IMR-90 (cell line): ENCODE measurements around the gene EPHB6. TPM values are rescaled to one million over a fixed set of nuclear protein-coding genes. Genes with fewer than 3 reads are reported as not detected.
A peak's percentile ranks its signal among the peaks of the same experiment; 100 is the strongest.

Source experiments
- ATAC-seq: fragments of 200-7000 bp; cut with Tn5 transposase; 2 replicates; pipeline ENCODE4 v1.9.1; 2020; ENCODE audit warnings: low read depth, mild to moderate bottlenecking, moderate library complexity
- BruUV-seq: library from RNA; stranded (reverse); fragments of 400-500 nt; replicated peaks from 2 replicates; lab custom pipeline; 2021; lab: Mats Ljungman, UMichigan
- CTCF ChIA-PET: fragments of 300-600 bp; formaldehyde crosslinking; extraction: SDS; loops from one replicate; lab custom pipeline; 2021; ENCODE audit warnings: antibody characterized with exemption; lab: Yijun Ruan, JAX
- POLR2A ChIA-PET: fragments of 300-600 bp; sonication (Branson Sonifier 250); formaldehyde crosslinking; loops from one replicate; lab custom pipeline; 2022; ENCODE audit warnings: antibody characterized with exemption; ENCODE audit not compliant: unreplicated experiment; lab: Charles Lee
- DNase-seq: peaks from one replicate; pipeline ENCODE4 v3.0.0; 2013
- H2AFZ ChIP-seq: replicated peaks from 2 replicates; pipeline ENCODE3; 2013; ENCODE audit warnings: low read length, mild to moderate bottlenecking; ENCODE audit not compliant: poor library complexity
- H2AK5ac ChIP-seq: 2 replicates; pipeline ENCODE4 v1.6.1; 2013; ENCODE audit warnings: low read depth, low read length, inconsistent platforms
- H2AK9ac ChIP-seq: replicated peaks from 2 replicates; pipeline ENCODE3; 2013; ENCODE audit warnings: mild to moderate bottlenecking, low read depth, low read length, moderate library complexity; ENCODE audit not compliant: poor library complexity
- H2BK120ac ChIP-seq: 2 replicates; pipeline ENCODE4 v1.6.1; 2013; ENCODE audit warnings: low read depth, low read length, inconsistent platforms
- H2BK15ac ChIP-seq: 3 replicates; pipeline ENCODE4 v1.6.1; 2013; ENCODE audit warnings: low read depth, low read length, inconsistent platforms
- H2BK20ac ChIP-seq: 2 replicates; pipeline ENCODE4 v1.6.1; 2013; ENCODE audit warnings: low read depth, mild to moderate bottlenecking, inconsistent platforms, low read length, moderate library complexity
- H2BK5ac ChIP-seq: 2 replicates; pipeline ENCODE4 v1.6.1; 2013; ENCODE audit warnings: mild to moderate bottlenecking, low read depth, low read length, inconsistent platforms; ENCODE audit not compliant: poor library complexity, severe bottlenecking
- H3K14ac ChIP-seq: replicated peaks from 2 replicates; pipeline ENCODE4 v1.6.1; 2013; ENCODE audit warnings: low read depth, low read length, inconsistent platforms
- H3K18ac ChIP-seq: 2 replicates; pipeline ENCODE4 v1.6.1; 2013; ENCODE audit warnings: low read depth, low read length, control low read depth
- H3K23ac ChIP-seq: 2 replicates; pipeline ENCODE4 v1.6.1; 2013; ENCODE audit warnings: low read depth, low read length, inconsistent platforms
- H3K27ac ChIP-seq: 2 replicates; pipeline ENCODE4 v1.5.1; 2013; ENCODE audit warnings: mild to moderate bottlenecking, control low read depth, low read length; ENCODE audit not compliant: insufficient read depth
- H3K27me3 ChIP-seq: 2 replicates; pipeline ENCODE4 v1.6.1; 2013; ENCODE audit warnings: low read length; ENCODE audit not compliant: control insufficient read depth, insufficient read depth
- H3K36me3 ChIP-seq: 2 replicates; pipeline ENCODE4 v1.6.1; 2013; ENCODE audit warnings: low read length, mixed read lengths; ENCODE audit not compliant: control insufficient read depth, insufficient read depth
- H3K4ac ChIP-seq: 2 replicates; pipeline ENCODE4 v1.6.1; 2013; ENCODE audit warnings: low read depth, low read length, inconsistent platforms
- H3K4me1 ChIP-seq: 2 replicates; pipeline ENCODE4 v1.6.1; 2013; ENCODE audit warnings: low read length, mixed read lengths; ENCODE audit not compliant: control insufficient read depth, insufficient read depth
- H3K4me2 ChIP-seq: 2 replicates; pipeline ENCODE4 v1.6.1; 2013; ENCODE audit warnings: low read depth, mild to moderate bottlenecking, control low read depth, low read length, moderate library complexity
- H3K4me3 ChIP-seq: 2 replicates; pipeline ENCODE4 v1.5.1; 2013; ENCODE audit warnings: low read depth, mild to moderate bottlenecking, control low read depth, low read length, moderate library complexity; ENCODE audit not compliant: insufficient read depth
- H3K56ac ChIP-seq: 2 replicates; pipeline ENCODE4 v1.6.1; 2013; ENCODE audit warnings: low read length, inconsistent platforms; ENCODE audit not compliant: insufficient read depth; ENCODE audit errors: extremely low read depth
- H3K79me1 ChIP-seq, 2 experiments: 2 replicates each; pipeline ENCODE4 v1.6.1; 2013; ENCODE audit warnings: low read length in 2 of 2, inconsistent platforms in 1 of 2, low read depth in 1 of 2
- H3K9ac ChIP-seq: 2 replicates; pipeline ENCODE4 v1.6.1; 2013; ENCODE audit warnings: low read depth, low read length, control low read depth
- H3K9me1 ChIP-seq: 2 replicates; pipeline ENCODE4 v1.6.1; 2013; ENCODE audit warnings: low read length, inconsistent platforms; ENCODE audit not compliant: insufficient read depth
- H3K9me3 ChIP-seq: 2 replicates; pipeline ENCODE4 v1.6.1; 2013; ENCODE audit warnings: low read length; ENCODE audit not compliant: control insufficient read depth, insufficient read depth
- H4K20me1 ChIP-seq: 2 replicates; pipeline ENCODE4 v1.6.1; 2013; ENCODE audit warnings: low read length, inconsistent platforms; ENCODE audit not compliant: insufficient read depth
- H4K5ac ChIP-seq: 2 replicates; pipeline ENCODE4 v1.6.1; 2013; ENCODE audit warnings: mild to moderate bottlenecking, low read depth, low read length, control low read depth
- H4K8ac ChIP-seq, 2 experiments: 2 replicates each; pipeline ENCODE4 v1.6.1; 2013; ENCODE audit warnings: low read depth in 2 of 2, low read length in 2 of 2, control low read depth in 1 of 2, inconsistent platforms in 1 of 2
- H4K91ac ChIP-seq: 2 replicates; pipeline ENCODE4 v1.6.1; 2013; ENCODE audit warnings: low read depth, low read length, inconsistent platforms; ENCODE audit not compliant: insufficient read depth
- BHLHE40 ChIP-seq: fragments of 150-350 bp; IDR thresholded peaks from 2 replicates; pipeline ENCODE4 v1.6.1; 2016; ENCODE audit warnings: mild to moderate bottlenecking, low read depth, low read length
- CEBPB ChIP-seq: IDR thresholded peaks from 2 replicates; pipeline ENCODE4 v1.6.1; 2012; ENCODE audit warnings: low read depth, low read length, improper control_type of control experiment
- CHD1 ChIP-seq: IDR thresholded peaks from 2 replicates; pipeline ENCODE4 v1.6.1; 2012; ENCODE audit warnings: low read depth, low read length, improper control_type of control experiment
- FOS ChIP-seq: fragments of 150-350 bp; IDR thresholded peaks from 2 replicates; pipeline ENCODE4 v1.6.1; 2016; ENCODE audit warnings: low read depth, low read length
- MAFK ChIP-seq: IDR thresholded peaks from 2 replicates; pipeline ENCODE4 v1.6.1; 2012; ENCODE audit warnings: low read depth, low read length, improper control_type of control experiment
- MAZ ChIP-seq: IDR thresholded peaks from 2 replicates; pipeline ENCODE4 v1.6.1; 2012; ENCODE audit warnings: low read depth, mild to moderate bottlenecking, low read length, improper control_type of control experiment, moderate library complexity, borderline replicate concordance
- MXI1 ChIP-seq: IDR thresholded peaks from 2 replicates; pipeline ENCODE4 v1.6.1; 2012; ENCODE audit warnings: low read depth, mild to moderate bottlenecking, low read length, moderate library complexity, borderline replicate concordance
- NFE2L2 ChIP-seq: fragments of 150-350 bp; IDR thresholded peaks from 2 replicates; pipeline ENCODE4 v1.6.1; 2016; ENCODE audit warnings: low read depth, mild to moderate bottlenecking, low read length
- POLR2A ChIP-seq: IDR thresholded peaks from 2 replicates; pipeline ENCODE4 v1.6.1; 2012; ENCODE audit warnings: mild to moderate bottlenecking, low read depth, low read length
- RAD21 ChIP-seq: IDR thresholded peaks from 2 replicates; pipeline ENCODE4 v1.6.1; 2012; ENCODE audit warnings: low read length, improper control_type of control experiment
- RCOR1 ChIP-seq: IDR thresholded peaks from 2 replicates; pipeline ENCODE4 v1.6.1; 2012; ENCODE audit warnings: mild to moderate bottlenecking, low read length, improper control_type of control experiment; ENCODE audit not compliant: insufficient replicate concordance
- RFX5 ChIP-seq: IDR thresholded peaks from 2 replicates; pipeline ENCODE4 v1.8.0; 2012; ENCODE audit warnings: low read depth, mild to moderate bottlenecking, low read length, moderate library complexity
- SMC3 ChIP-seq: fragments of 150-350 bp; IDR thresholded peaks from 2 replicates; pipeline ENCODE4 v1.6.1; 2016; ENCODE audit warnings: low read depth, mild to moderate bottlenecking, antibody characterized with exemption, low read length, moderate library complexity
- USF2 ChIP-seq: fragments of 150-350 bp; IDR thresholded peaks from 2 replicates; pipeline ENCODE4 v1.6.1; 2017; ENCODE audit warnings: mild to moderate bottlenecking, antibody characterized with exemption, low read length, low read depth
- WGBS, 2 experiments: methylation state at CpG; one replicate each; pipeline versions ENCODE4 v1.1.5 to v1.1.7; 2013; ENCODE audit warnings: missing lambda C conversion rate in 2 of 2; ENCODE audit not compliant: insufficient read length in 1 of 2; ENCODE audit errors: extremely low coverage in 2 of 2; 5-methylcytosine and 5-hydroxymethylcytosine counted together
- dilution Hi-C: fragments of 300-500 bp; cut with HindIII; formaldehyde crosslinking; loops from one replicate; pipeline ENCODE4 v1.14.3; 2018; ENCODE audit warnings: low sequenced_read_pairs; ENCODE audit not compliant: unreplicated experiment
- in situ Hi-C: fragments of 300-500 bp; cut with MboI; formaldehyde crosslinking; loops from 3 replicates; pipeline ENCODE4 v1.14.3; 2019; ENCODE audit warnings: low sequenced_read_pairs, inconsistent platforms, mixed read lengths
- intact Hi-C: fragments of 100-400 bp; cut with micrococcal nuclease; formaldehyde crosslinking; loops from 2 replicates; pipeline ENCODE4 v1.10.0; 2022
- polyA plus RNA-seq, 3 experiments: library from polyadenylated mRNA; depleted of rRNA; stranded (reverse); fragments of >200 nt; gene quantifications; 2 replicates each; pipeline ENCODE4 v1.2.3, GENCODE V29; 2012; ENCODE audit warnings: low replicate concordance in 1 of 3
- total RNA-seq: library from RNA; depleted of rRNA; stranded (reverse); fragments of >200 nt; gene quantifications from 2 replicates; pipeline ENCODE4 v1.2.3, GENCODE V29; 2012
- TF ChIP-seq, protein P1 (sequence below): conservative IDR thresholded peaks from 2 replicates; pipeline ENCODE4 v1.5.1; 2012; ENCODE audit warnings: mild to moderate bottlenecking, low read depth, low read length, improper control_type of control experiment
- TF ChIP-seq, protein P2 (sequence below): fragments of 150-350 bp; IDR thresholded peaks from 2 replicates; pipeline ENCODE4 v1.6.1; 2016; ENCODE audit warnings: low read depth, mild to moderate bottlenecking, low read length, moderate library complexity, borderline replicate concordance

The EPHB6 gene
- total and polyA plus RNA-seq, 2 of the 4 experiments (the other 2 are of a cell fraction): under 0.01 to 0.60 TPM

DNA sequence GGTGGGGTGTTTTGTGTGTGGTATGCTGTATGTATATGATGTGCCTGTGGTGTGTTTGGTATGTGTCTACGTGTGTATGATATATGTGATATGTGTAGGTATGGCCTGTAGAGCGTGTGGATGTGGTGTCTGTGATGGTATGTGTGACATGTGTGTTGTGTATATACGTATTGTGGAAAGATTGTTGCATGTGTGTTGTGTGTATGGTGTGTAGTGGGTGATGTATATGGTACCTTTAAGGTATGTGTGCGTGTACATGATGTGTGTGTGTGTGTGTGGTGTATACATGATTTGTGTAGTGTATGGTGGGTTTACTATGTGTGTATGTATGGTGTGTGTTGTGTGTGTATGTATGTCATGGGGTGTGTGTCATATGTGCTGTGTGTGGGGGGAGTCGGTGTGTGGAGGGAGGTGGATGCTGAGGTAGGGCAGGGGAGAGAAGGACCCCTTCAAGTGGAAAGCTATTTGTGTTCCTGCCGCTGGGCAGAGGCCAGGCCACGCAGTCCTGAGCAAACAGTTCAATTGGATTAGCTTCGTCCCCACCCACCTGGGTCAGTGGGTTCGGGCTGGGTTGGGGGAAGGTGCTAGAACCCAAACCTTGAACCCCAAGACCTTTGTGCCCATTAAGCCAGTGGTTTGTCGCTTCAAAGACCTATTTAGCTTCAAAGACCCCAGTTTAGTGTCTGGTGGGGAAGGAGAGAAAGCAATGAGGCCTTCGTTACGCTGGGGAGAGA is 32.6 kb downstream of the EPHB6 start:
- Histone ChIP-seq H2BK20ac (no peak overlapping the region), H2AFZ (no peak overlapping the region), H2BK5ac (peak overlapping the region; percentile 54), H2BK120ac (no peak overlapping the region), H4K5ac (no peak overlapping the region), H3K4me2 (no peak overlapping the region), H2AK9ac (no peak overlapping the region), H2BK15ac (no peak overlapping the region), H3K9me1 (no peaks in the 10 kb centered on the region), H3K18ac (no peak overlapping the region), H3K36me3 (no peaks in the 10 kb centered on the region), H3K23ac (no peak overlapping the region), H3K4me3 (no peak overlapping the region), H3K14ac (no peak overlapping the region), H4K8ac (no peak overlapping the region), H4K91ac (no peak overlapping the region), H4K20me1 (no peaks in the 10 kb centered on the region), H3K9me3 (peaks cover 6% of the 10 kb centered on the region; the same call in 1 of the 2 replicates), H2AK5ac (no peak overlapping the region), H3K4ac (no peak overlapping the region), H3K27me3 (no peaks in the 10 kb centered on the region), H3K4me1 (no peaks in the 10 kb centered on the region), H3K56ac (no peak overlapping the region), H3K9ac (no peak overlapping the region), H3K27ac (no peak overlapping the region), H3K79me1 (no peaks in the 10 kb centered on the region)
- no peak for TF ChIP-seq MXI1
- TF ChIP-seq RFX5: no peak
- TF ChIP-seq FOS: no peak
- TF ChIP-seq SMC3: no peak
- no peak for TF ChIP-seq RCOR1
- TF ChIP-seq, protein P1, sequence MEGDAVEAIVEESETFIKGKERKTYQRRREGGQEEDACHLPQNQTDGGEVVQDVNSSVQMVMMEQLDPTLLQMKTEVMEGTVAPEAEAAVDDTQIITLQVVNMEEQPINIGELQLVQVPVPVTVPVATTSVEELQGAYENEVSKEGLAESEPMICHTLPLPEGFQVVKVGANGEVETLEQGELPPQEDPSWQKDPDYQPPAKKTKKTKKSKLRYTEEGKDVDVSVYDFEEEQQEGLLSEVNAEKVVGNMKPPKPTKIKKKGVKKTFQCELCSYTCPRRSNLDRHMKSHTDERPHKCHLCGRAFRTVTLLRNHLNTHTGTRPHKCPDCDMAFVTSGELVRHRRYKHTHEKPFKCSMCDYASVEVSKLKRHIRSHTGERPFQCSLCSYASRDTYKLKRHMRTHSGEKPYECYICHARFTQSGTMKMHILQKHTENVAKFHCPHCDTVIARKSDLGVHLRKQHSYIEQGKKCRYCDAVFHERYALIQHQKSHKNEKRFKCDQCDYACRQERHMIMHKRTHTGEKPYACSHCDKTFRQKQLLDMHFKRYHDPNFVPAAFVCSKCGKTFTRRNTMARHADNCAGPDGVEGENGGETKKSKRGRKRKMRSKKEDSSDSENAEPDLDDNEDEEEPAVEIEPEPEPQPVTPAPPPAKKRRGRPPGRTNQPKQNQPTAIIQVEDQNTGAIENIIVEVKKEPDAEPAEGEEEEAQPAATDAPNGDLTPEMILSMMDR: no peak
- TF ChIP-seq MAZ: no peak
- no peak for TF ChIP-seq BHLHE40
- TF ChIP-seq NFE2L2: no peak
- TF ChIP-seq POLR2A: no peak
- TF ChIP-seq RAD21: no peak
- no peak for TF ChIP-seq CHD1
- TF ChIP-seq CEBPB: no peak
- TF ChIP-seq, protein P2, sequence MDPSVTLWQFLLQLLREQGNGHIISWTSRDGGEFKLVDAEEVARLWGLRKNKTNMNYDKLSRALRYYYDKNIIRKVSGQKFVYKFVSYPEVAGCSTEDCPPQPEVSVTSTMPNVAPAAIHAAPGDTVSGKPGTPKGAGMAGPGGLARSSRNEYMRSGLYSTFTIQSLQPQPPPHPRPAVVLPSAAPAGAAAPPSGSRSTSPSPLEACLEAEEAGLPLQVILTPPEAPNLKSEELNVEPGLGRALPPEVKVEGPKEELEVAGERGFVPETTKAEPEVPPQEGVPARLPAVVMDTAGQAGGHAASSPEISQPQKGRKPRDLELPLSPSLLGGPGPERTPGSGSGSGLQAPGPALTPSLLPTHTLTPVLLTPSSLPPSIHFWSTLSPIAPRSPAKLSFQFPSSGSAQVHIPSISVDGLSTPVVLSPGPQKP: no peak
- TF ChIP-seq USF2: no peak
- no peak for TF ChIP-seq MAFK
- no TSS peak for BruUV-seq
- in situ Hi-C loops: no loop called here
- POLR2A ChIA-PET: no interaction called here
- dilution Hi-C loops: no loop called here
- intact Hi-C loops: no loop called here
- ATAC-seq (no peak), DNase-seq (no peak)
- CTCF ChIA-PET: no interaction called here
- WGBS, 2 experiments: 30% methylated on average over 2 of the region's 12 CpGs; no CpG with 5 or more reads in 1 of the 2 experiments
